PC-3 (cell line): ENCODE data around the gene FBXL5. TPM values are rescaled to one million over a fixed set of nuclear protein-coding genes. Genes with fewer than 3 reads are reported as not detected.

ENCODE experiments used
- ATAC-seq: fragments of 200-7000 bp; cut with Tn5 transposase; 2 replicates; pipeline ENCODE4 v1.9.1; 2020; ENCODE audit warnings: mild to moderate bottlenecking, moderate library complexity
- BruUV-seq: library from RNA; stranded (reverse); fragments of 400-500 nt; replicated peaks from 2 replicates; lab custom pipeline; 2021; lab: Mats Ljungman, UMichigan
- CTCF ChIA-PET: fragments of 300-600 bp; sonication (Branson Sonifier 250); formaldehyde crosslinking; loops from one replicate; lab custom pipeline; 2022; ENCODE audit warnings: antibody characterized with exemption; lab: Charles Lee
- POLR2A ChIA-PET: fragments of 300-600 bp; sonication (Branson Sonifier 250); formaldehyde crosslinking; loops from one replicate; lab custom pipeline; 2022; ENCODE audit warnings: antibody characterized with exemption; ENCODE audit not compliant: unreplicated experiment; lab: Charles Lee
- DNase-seq: peaks from one replicate; pipeline ENCODE4 v3.0.0-alpha.2; 2015
- H2AFZ ChIP-seq: fragments of 300-600 bp; sonication (generic); 2 replicates; pipeline ENCODE4 v1.6.0; 2016; ENCODE audit warnings: antibody characterized with exemption, low read length
- H3F3A ChIP-seq: fragments of 300-600 bp; sonication (generic); one replicate; pipeline ENCODE4 v1.6.0; 2017; ENCODE audit warnings: antibody characterized with exemption, low read length, control low read depth, mild to moderate bottlenecking; ENCODE audit not compliant: unreplicated experiment
- H3K27ac ChIP-seq: fragments of 300-600 bp; sonication (generic); 2 replicates; pipeline ENCODE4 v1.5.1; 2016; ENCODE audit warnings: mild to moderate bottlenecking, low read length
- H3K27me3 ChIP-seq: fragments of 300-600 bp; sonication (generic); 2 replicates; pipeline ENCODE4 v1.6.1; 2016; ENCODE audit warnings: low read length, mixed read lengths
- H3K36me3 ChIP-seq: fragments of 300-600 bp; sonication (generic); 2 replicates; pipeline ENCODE4 v1.6.1; 2016; ENCODE audit warnings: low read depth, mixed run types, low read length, mixed read lengths
- H3K4me1 ChIP-seq: fragments of 300-600 bp; sonication (generic); 2 replicates; pipeline ENCODE4 v1.5.1; 2016; ENCODE audit warnings: low read length; ENCODE audit not compliant: insufficient read depth
- H3K4me2 ChIP-seq: fragments of 300-600 bp; sonication (generic); 2 replicates; pipeline ENCODE4 v1.6.0; 2016; ENCODE audit warnings: low read length
- H3K4me3 ChIP-seq: fragments of 300-600 bp; sonication (generic); 2 replicates; pipeline ENCODE4 v1.5.1; 2016; ENCODE audit warnings: mild to moderate bottlenecking, low read length, mixed read lengths
- H3K79me2 ChIP-seq: fragments of 300-600 bp; sonication (generic); 2 replicates; pipeline ENCODE4 v1.6.1; 2017; ENCODE audit warnings: low read length, mixed read lengths
- H3K9ac ChIP-seq: fragments of 300-600 bp; sonication (generic); 2 replicates; pipeline ENCODE4 v1.6.0; 2016; ENCODE audit warnings: mild to moderate bottlenecking, low read length
- H3K9me2 ChIP-seq: fragments of 300-600 bp; sonication (generic); replicated peaks from 2 replicates; pipeline ENCODE4 v1.6.1; 2016; ENCODE audit warnings: mixed run types, low read length, mixed read lengths
- H3K9me3 ChIP-seq: fragments of 300-600 bp; sonication (generic); 2 replicates; pipeline ENCODE4 v1.6.1; 2016; ENCODE audit warnings: low read length, mixed read lengths
- H4K20me1 ChIP-seq: fragments of 300-600 bp; sonication (generic); 2 replicates; pipeline ENCODE4 v1.6.1; 2016; ENCODE audit warnings: low read length, mixed read lengths
- CTCF ChIP-seq: fragments of 300-600 bp; sonication (generic); conservative IDR thresholded peaks from 2 replicates; pipeline ENCODE4 v1.5.1; 2017; ENCODE audit warnings: antibody characterized with exemption, low read depth, mild to moderate bottlenecking, low read length
- EZH2 ChIP-seq: fragments of 300-600 bp; sonication (generic); IDR thresholded peaks from one replicate; pipeline ENCODE4 v1.6.1; 2017; ENCODE audit warnings: antibody characterized with exemption, mild to moderate bottlenecking, low read length; ENCODE audit not compliant: unreplicated experiment
- EZH2phosphoT487 ChIP-seq: fragments of 300-600 bp; sonication (generic); IDR thresholded peaks from 2 replicates; pipeline ENCODE4 v1.6.1; 2018; ENCODE audit warnings: mild to moderate bottlenecking, antibody characterized with exemption, low read length, borderline replicate concordance
- intact Hi-C: fragments of 100-400 bp; cut with micrococcal nuclease; formaldehyde crosslinking; loops from 2 replicates; pipeline ENCODE4 v1.9.0; 2023
- total RNA-seq: library from RNA; depleted of rRNA; stranded (reverse); fragments of >200 nt; gene quantifications from 2 replicates; pipeline ENCODE4 v1.2.3, GENCODE V29; 2014

The FBXL5 gene
- total RNA-seq, 1 experiment from 2014 or later, result 42.4 TPM

- Histone ChIP-seq H3K9me3 (no peaks in the 10 kb centered on the region), H3K79me2 (no peaks in the 10 kb centered on the region), H3K9ac (no peak overlapping the region), H3K4me2 (no peak overlapping the region), H2AFZ (no peak overlapping the region), H3K36me3 (no peaks in the 10 kb centered on the region), H3K27me3 (no peaks in the 10 kb centered on the region), H3F3A (no peaks in the 10 kb centered on the region), H3K9me2 (no peaks in the 10 kb centered on the region), H3K4me1 (no peaks in the 10 kb centered on the region), H4K20me1 (no peaks in the 10 kb centered on the region), H3K27ac (no peak overlapping the region), H3K4me3 (no peak overlapping the region)
- ChIA-PET CTCF (no interaction called here), POLR2A (no interaction called here)
- DNase-seq (no peak), ATAC-seq (no peak)
- intact Hi-C loops, result loop anchor here (2.0 kb wide), 1 partner anchor 71 kb away; no protein-coding TSS in a partner anchor
- TF ChIP-seq EZH2, result no peak
- TF ChIP-seq CTCF, result no peak
- TF ChIP-seq EZH2phosphoT487, result no peak
- BruUV-seq, result no TSS peak
Observed at GRCh38 chr4:15569746-15570145, 85.4 kb downstream of the FBXL5 start.

- TF ChIP-seq CTCF, result no peak
- TF ChIP-seq EZH2, result no peak
- no peak for TF ChIP-seq EZH2phosphoT487
- Histone ChIP-seq H2AFZ (no peak overlapping the region), H4K20me1 (no peaks in the 10 kb centered on the region), H3K27ac (no peak overlapping the region), H3K79me2 (no peaks in the 10 kb centered on the region), H3K4me2 (no peak overlapping the region), H3K4me1 (no peaks in the 10 kb centered on the region), H3K9ac (no peak overlapping the region), H3K4me3 (no peak overlapping the region), H3K36me3 (no peaks in the 10 kb centered on the region), H3K27me3 (no peaks in the 10 kb centered on the region), H3K9me3 (no peaks in the 10 kb centered on the region), H3K9me2 (no peaks in the 10 kb centered on the region), H3F3A (no peaks in the 10 kb centered on the region)
- intact Hi-C loops, result no loop called here
- POLR2A ChIA-PET, result no interaction called here
- BruUV-seq, result no TSS peak
- ATAC-seq (no peak), DNase-seq (no peak)
- CTCF ChIA-PET, result no interaction called here
Observed at GRCh38 chr4:15568821-15569220, 86.3 kb downstream of the FBXL5 start.

GRCh38 chr4:15563871-15564270 is 91.3 kb downstream of the FBXL5 start:
- DNase-seq (no peak), ATAC-seq (no peak)
- Histone ChIP-seq H3K4me2 (no peak overlapping the region), H3K36me3 (no peaks in the 10 kb centered on the region), H3K27ac (no peak overlapping the region), H3K9me3 (no peaks in the 10 kb centered on the region), H3K9ac (no peak overlapping the region), H3K4me3 (no peak overlapping the region), H4K20me1 (no peaks in the 10 kb centered on the region), H3K79me2 (no peaks in the 10 kb centered on the region), H2AFZ (no peak overlapping the region), H3K9me2 (no peaks in the 10 kb centered on the region), H3K27me3 (no peaks in the 10 kb centered on the region), H3F3A (no peaks in the 10 kb centered on the region), H3K4me1 (no peaks in the 10 kb centered on the region)
- ChIA-PET POLR2A (no interaction called here), CTCF (no interaction called here)
- TF ChIP-seq EZH2 (no peak), EZH2phosphoT487 (no peak), CTCF (no peak)
- BruUV-seq, result no TSS peak
- intact Hi-C loops, result no loop called here
